Measurements from ENCODE around the gene ADGRL1. TPM values are rescaled to one million over a fixed set of nuclear protein-coding genes. Genes with fewer than 3 reads are reported as not detected.

The ADGRL1 gene
- total RNA-seq, 1 experiment from 2014 or later: 39.3 TPM

- Histone ChIP-seq H3K79me2 (ENCODE audit: low read length) (no peaks in the 10 kb centered on the region), H4K20me1 (ENCODE audit: low read length) (no peaks in the 10 kb centered on the region), H3K4me2 (ENCODE audit: low read length) (no peak overlapping the region), H3K4me1 (ENCODE audit: insufficient read depth, low read length) (no peaks in the 10 kb centered on the region), H3K4me3 (ENCODE audit: low read length) (no peak overlapping the region), H2AFZ (ENCODE audit: low read length) (no peak overlapping the region), H3K36me3 (ENCODE audit: low read depth, low read length) (peaks cover 9% of the 10 kb centered on the region; the same call in 1 of the 2 replicates), H3K9ac (ENCODE audit: low read length) (no peak overlapping the region), H3K27ac (ENCODE audit: low read length) (no peak overlapping the region), H3F3A (ENCODE audit: low read length, unreplicated experiment) (no peaks in the 10 kb centered on the region), H3K9me3 (ENCODE audit: low read length) (no peaks in the 10 kb centered on the region), H3K27me3 (ENCODE audit: low read length) (no peaks in the 10 kb centered on the region), H3K9me2 (replicated peaks; ENCODE audit: low read length) (no peaks in the 10 kb centered on the region)
- TF ChIP-seq, protein P1, sequence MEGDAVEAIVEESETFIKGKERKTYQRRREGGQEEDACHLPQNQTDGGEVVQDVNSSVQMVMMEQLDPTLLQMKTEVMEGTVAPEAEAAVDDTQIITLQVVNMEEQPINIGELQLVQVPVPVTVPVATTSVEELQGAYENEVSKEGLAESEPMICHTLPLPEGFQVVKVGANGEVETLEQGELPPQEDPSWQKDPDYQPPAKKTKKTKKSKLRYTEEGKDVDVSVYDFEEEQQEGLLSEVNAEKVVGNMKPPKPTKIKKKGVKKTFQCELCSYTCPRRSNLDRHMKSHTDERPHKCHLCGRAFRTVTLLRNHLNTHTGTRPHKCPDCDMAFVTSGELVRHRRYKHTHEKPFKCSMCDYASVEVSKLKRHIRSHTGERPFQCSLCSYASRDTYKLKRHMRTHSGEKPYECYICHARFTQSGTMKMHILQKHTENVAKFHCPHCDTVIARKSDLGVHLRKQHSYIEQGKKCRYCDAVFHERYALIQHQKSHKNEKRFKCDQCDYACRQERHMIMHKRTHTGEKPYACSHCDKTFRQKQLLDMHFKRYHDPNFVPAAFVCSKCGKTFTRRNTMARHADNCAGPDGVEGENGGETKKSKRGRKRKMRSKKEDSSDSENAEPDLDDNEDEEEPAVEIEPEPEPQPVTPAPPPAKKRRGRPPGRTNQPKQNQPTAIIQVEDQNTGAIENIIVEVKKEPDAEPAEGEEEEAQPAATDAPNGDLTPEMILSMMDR (conservative IDR thresholded peaks at IDR 0.05; ENCODE audit: low read depth, low read length): no peak
- TF ChIP-seq EZH2 (IDR thresholded peaks at IDR 0.05; ENCODE audit: low read length, unreplicated experiment) (no peak), EZH2phosphoT487 (IDR thresholded peaks at IDR 0.05; ENCODE audit: borderline replicate concordance, low read length) (no peak)
- DNase-seq (no peak), ATAC-seq (no peak)
- ChIA-PET CTCF (no interaction called here), POLR2A (ENCODE audit: unreplicated experiment) (no interaction called here)
- intact Hi-C loops (cut with micrococcal nuclease): no loop called here
- BruUV-seq (replicated peaks): no TSS peak
These were observed 28.4 kb downstream of the ADGRL1 start for GRCh38 chr19:14177496-14178074.

DNA sequence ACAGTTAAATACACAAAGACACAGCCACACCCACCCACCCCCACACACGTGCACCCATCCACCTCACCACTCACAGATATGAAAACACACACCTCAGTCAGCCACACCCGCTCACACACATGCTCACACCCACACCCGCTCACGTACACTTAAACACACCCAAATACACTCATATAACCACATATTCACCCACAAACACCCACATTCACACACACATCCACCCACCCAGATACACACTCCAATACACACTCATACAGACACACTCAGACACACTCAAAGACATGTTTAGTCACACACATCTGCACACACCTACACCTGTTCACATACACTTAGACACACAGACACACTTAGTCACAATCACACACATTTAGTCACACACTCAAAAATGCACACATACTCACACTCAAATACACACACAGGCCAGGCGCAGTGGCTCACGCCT, 30.6 kb downstream of the ADGRL1 start:
- ChIA-PET POLR2A (ENCODE audit: unreplicated experiment) (no interaction called here), CTCF (interaction anchor here (0.6 kb wide), 1 partner anchor 28 kb away, joined by 3 read pairs; no protein-coding TSS in a partner anchor)
- Histone ChIP-seq H3K9me2 (replicated peaks; ENCODE audit: low read length) (no peaks in the 10 kb centered on the region), H3K4me1 (ENCODE audit: insufficient read depth, low read length) (no peaks in the 10 kb centered on the region), H3K27ac (ENCODE audit: low read length) (no peak overlapping the region), H3F3A (ENCODE audit: low read length, unreplicated experiment) (no peaks in the 10 kb centered on the region), H3K27me3 (ENCODE audit: low read length) (no peaks in the 10 kb centered on the region), H3K79me2 (ENCODE audit: low read length) (no peaks in the 10 kb centered on the region), H3K4me2 (ENCODE audit: low read length) (no peak overlapping the region), H3K9me3 (ENCODE audit: low read length) (no peaks in the 10 kb centered on the region), H4K20me1 (ENCODE audit: low read length) (no peaks in the 10 kb centered on the region), H3K4me3 (ENCODE audit: low read length) (no peak overlapping the region), H3K9ac (ENCODE audit: low read length) (no peak overlapping the region), H2AFZ (ENCODE audit: low read length) (no peak overlapping the region), H3K36me3 (ENCODE audit: low read depth, low read length) (peaks cover 15% of the 10 kb centered on the region)
- no TSS peak for BruUV-seq (replicated peaks)
- DNase-seq: no peak
- TF ChIP-seq EZH2 (IDR thresholded peaks at IDR 0.05; ENCODE audit: low read length, unreplicated experiment) (no peak), EZH2phosphoT487 (IDR thresholded peaks at IDR 0.05; ENCODE audit: borderline replicate concordance, low read length) (no peak)
- TF ChIP-seq, protein P1 (conservative IDR thresholded peaks at IDR 0.05; ENCODE audit: low read depth, low read length): no peak
- ATAC-seq: no peak
- intact Hi-C loops (cut with micrococcal nuclease): no loop called here

DNA sequence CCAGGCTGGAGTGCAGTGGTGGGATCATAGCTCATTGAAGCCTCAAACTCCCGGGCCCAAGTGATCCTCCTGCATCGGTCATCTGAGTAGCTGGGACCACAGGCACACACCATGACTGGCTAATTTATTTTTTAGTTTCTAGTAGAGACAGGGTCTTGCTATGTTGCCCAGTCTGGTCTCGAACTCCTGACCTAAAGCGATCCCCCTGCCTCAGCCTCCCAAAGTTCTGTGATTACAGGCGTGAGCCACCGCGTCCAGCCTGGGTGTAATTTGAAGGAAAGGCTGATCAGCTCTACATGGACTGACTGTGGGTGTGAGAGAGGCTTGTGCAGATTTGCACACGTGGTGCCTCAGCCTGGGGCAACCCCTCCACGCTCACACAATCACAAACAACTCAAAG, 31.1 kb downstream of the ADGRL1 start:
- no TSS peak for BruUV-seq (replicated peaks)
- CTCF ChIA-PET: interaction anchor here (0.6 kb wide), 1 partner anchor 27 kb away, joined by 3 read pairs; no protein-coding TSS in a partner anchor

More for the DNA sequence above, 31.1 kb downstream of the ADGRL1 start:
- intact Hi-C loops (cut with micrococcal nuclease): no loop called here
- H3K27ac ChIP-seq (ENCODE audit: low read length): no peak overlapping the region
- H3K9me2 ChIP-seq (replicated peaks; ENCODE audit: low read length): no peaks in the 10 kb centered on the region
- POLR2A ChIA-PET (ENCODE audit: unreplicated experiment): no interaction called here
- no peak overlapping the region for H3K4me2 ChIP-seq (ENCODE audit: low read length)
- no peaks in the 10 kb centered on the region for H3K4me1 ChIP-seq (ENCODE audit: insufficient read depth, low read length)
- H3K4me3 ChIP-seq (ENCODE audit: low read length): no peak overlapping the region
- H3K27me3 ChIP-seq (ENCODE audit: low read length): no peaks in the 10 kb centered on the region
- no peak for TF ChIP-seq EZH2 (IDR thresholded peaks at IDR 0.05; ENCODE audit: low read length, unreplicated experiment)
- TF ChIP-seq, protein P1 (conservative IDR thresholded peaks at IDR 0.05; ENCODE audit: low read depth, low read length): no peak
- H4K20me1 ChIP-seq (ENCODE audit: low read length): no peaks in the 10 kb centered on the region
- peaks cover 20% of the 10 kb centered on the region for H3K36me3 ChIP-seq (ENCODE audit: low read depth, low read length)
- H3F3A ChIP-seq (ENCODE audit: low read length, unreplicated experiment): no peaks in the 10 kb centered on the region
- H2AFZ ChIP-seq (ENCODE audit: low read length): no peak overlapping the region
- DNase-seq (no peak), ATAC-seq (no peak)
- no peak overlapping the region for H3K9ac ChIP-seq (ENCODE audit: low read length)
- no peaks in the 10 kb centered on the region for H3K79me2 ChIP-seq (ENCODE audit: low read length)
- no peaks in the 10 kb centered on the region for H3K9me3 ChIP-seq (ENCODE audit: low read length)
